ENCODE measurements around the gene FCRLB.
"Not testable (repeated sequence)": the region's sequence is repeated elsewhere in the genome, so short reads cannot be mapped to it uniquely, and the experiment has no call there.

Gene FCRLB

GRCh38 chr1:161747801-161748200 is 26.5 kb downstream of the FCRLB start:
- no peak for DNase-seq

- DNase-seq, result peak; percentile 90
Measured at GRCh38 chr1:161749509-161750407, 28.4 kb downstream of the FCRLB start, which contains the start of gene DUSP12. Gene DUSP12, plus strand, starts transcription at chr1:161749786. Its CDS starts 16 bp downstream, at chr1:161749802.

GRCh38 chr1:161763522-161764098 is 42.3 kb downstream of the FCRLB start:
- DNase-seq, result no peak

- peak; percentile 76 for DNase-seq
Measured at GRCh38 chr1:161766102-161766981, 45.0 kb downstream of the FCRLB start, which contains the start of gene ATF6. Gene ATF6, plus strand, starts transcription at chr1:161766320. Its CDS starts 41 bp downstream, at chr1:161766361.

GRCh38 chr1:161768461-161768860 is 47.1 kb downstream of the FCRLB start:
- no peak for DNase-seq

- no peak for DNase-seq
Measured at GRCh38 chr1:161768986-161769672, 47.8 kb downstream of the FCRLB start.

- not testable (repeated sequence) for DNase-seq
Measured at GRCh38 chr1:161769673-161770045, 48.3 kb downstream of the FCRLB start.

GRCh38 chr1:161770250-161770649 is 48.9 kb downstream of the FCRLB start:
- DNase-seq, result no peak

GRCh38 chr1:161771161-161771560 is 49.8 kb downstream of the FCRLB start:
- DNase-seq, result no peak

- no peak for DNase-seq
Measured at GRCh38 chr1:161771973-161772372, 50.6 kb downstream of the FCRLB start.

GRCh38 chr1:161772397-161772796 is 51.1 kb downstream of the FCRLB start:
- DNase-seq, result no peak

GRCh38 chr1:161773791-161774190 is 52.4 kb downstream of the FCRLB start:
- no peak for DNase-seq

- no peak for DNase-seq
Measured at GRCh38 chr1:161777261-161777660, 55.9 kb downstream of the FCRLB start.
